ENCODE results near the gene NDUFB4. TPM values are rescaled to one million over a fixed set of nuclear protein-coding genes. Genes with fewer than 3 reads are reported as not detected.

The NDUFB4 gene
- total and polyA plus RNA-seq, 2 donors (not counting 1 experiment from before 2014, with no cell fraction given): 68.4 to 139 TPM

- H3K27me3 Mint-ChIP-seq: peaks cover 10% of the 10 kb centered on the region
- H4K20me1 ChIP-seq (ENCODE audit: control insufficient read depth, insufficient read depth, low read length, poor library complexity, severe bottlenecking): no peaks in the 10 kb centered on the region
- no peak overlapping the region for H3K4me3 ChIP-seq (ENCODE audit: control extremely low read depth in 1 of 5, extremely low read depth in 1 of 5, insufficient read depth in 1 of 5, low read depth in 2 of 5, low read length in 4 of 5)
- TF ChIP-seq EZH2 (IDR thresholded peaks at IDR 0.05; ENCODE audit: borderline replicate concordance, insufficient read depth, low read depth, low read length, poor library complexity, severe bottlenecking): no peak
- TF ChIP-seq CTCF (IDR thresholded peaks at IDR 0.05): no peak
- DNase-seq: no peak
- POLR2A ChIA-PET: no interaction called here
- H3K27ac ChIP-seq (ENCODE audit: low read length in 2 of 2): no peak overlapping the region
- no peak overlapping the region for H3K4me3 Mint-ChIP-seq
- peaks cover 2% of the 10 kb centered on the region for H3K9me3 Mint-ChIP-seq (ENCODE audit: insufficient read depth)
- no peaks in the 10 kb centered on the region for H3K36me3 ChIP-seq (replicated peaks in 1 of 2; ENCODE audit: control extremely low read depth in 1 of 2, control insufficient read depth in 1 of 2, extremely low read depth in 1 of 2, insufficient read depth in 2 of 2, low read length in 1 of 2)
- no peaks in the 10 kb centered on the region for H3K79me2 ChIP-seq (ENCODE audit: control insufficient read depth, insufficient read depth, low read length)
- H3K9me3 ChIP-seq (ENCODE audit: control extremely low read depth in 1 of 3, control insufficient read depth in 2 of 3, insufficient read depth in 1 of 3, low read length in 2 of 3): no peaks in the 10 kb centered on the region
- H3K27me3 ChIP-seq (replicated peaks in 1 of 4; ENCODE audit: control extremely low read depth in 1 of 4, control insufficient read depth in 3 of 4, insufficient read depth in 4 of 4, low read length in 3 of 4): peaks cover 0 to 9% (median 7%) of the 10 kb centered on the region in 4 experiments
- no peak overlapping the region for H2AFZ ChIP-seq (ENCODE audit: insufficient read depth, low read depth, low read length, poor library complexity, severe bottlenecking)
- no peak overlapping the region for H3K9ac ChIP-seq (ENCODE audit: low read length)
- no peak for ATAC-seq (ENCODE audit: low read depth)
- H3K4me1 Mint-ChIP-seq: no peaks in the 10 kb centered on the region
- no peaks in the 10 kb centered on the region for H3K4me1 ChIP-seq (ENCODE audit: control insufficient read depth in 2 of 2, insufficient read depth in 2 of 2, low read length in 2 of 2)
- H3K27ac Mint-ChIP-seq: no peak overlapping the region
- intact Hi-C loops (cut with micrococcal nuclease): no loop called here
- WGBS (ENCODE audit: insufficient coverage): 93% methylated on average over 2 of the region's 2 CpGs
- CTCF ChIA-PET: no interaction called here
- H3K4me2 ChIP-seq (replicated peaks; ENCODE audit: low read depth, low read length, poor library complexity, severe bottlenecking): no peak overlapping the region
These were observed 24.1 kb upstream of the NDUFB4 start for GRCh38 chr3:120572027-120572426.

- no peak overlapping the region for H3K9ac ChIP-seq (ENCODE audit: low read length)
- H4K20me1 ChIP-seq (ENCODE audit: control insufficient read depth, insufficient read depth, low read length, poor library complexity, severe bottlenecking): no peaks in the 10 kb centered on the region
- H3K9me3 Mint-ChIP-seq (ENCODE audit: insufficient read depth): peaks cover 2% of the 10 kb centered on the region
- TF ChIP-seq EZH2 (IDR thresholded peaks at IDR 0.05; ENCODE audit: borderline replicate concordance, insufficient read depth, low read depth, low read length, poor library complexity, severe bottlenecking) (no peak), CTCF (IDR thresholded peaks at IDR 0.05) (no peak)
- H3K79me2 ChIP-seq (ENCODE audit: control insufficient read depth, insufficient read depth, low read length): no peaks in the 10 kb centered on the region
- 88% methylated on average over 1 of the region's 3 CpGs for WGBS (ENCODE audit: insufficient coverage)
- H3K27me3 Mint-ChIP-seq: peaks cover 17% of the 10 kb centered on the region
- intact Hi-C loops (cut with micrococcal nuclease): no loop called here
- H3K4me1 Mint-ChIP-seq: no peaks in the 10 kb centered on the region
- H3K36me3 ChIP-seq (replicated peaks in 1 of 2; ENCODE audit: control extremely low read depth in 1 of 2, control insufficient read depth in 1 of 2, extremely low read depth in 1 of 2, insufficient read depth in 2 of 2, low read length in 1 of 2): no peaks in the 10 kb centered on the region
- POLR2A ChIA-PET: no interaction called here
- H3K27me3 ChIP-seq (replicated peaks in 1 of 4; ENCODE audit: control extremely low read depth in 1 of 4, control insufficient read depth in 3 of 4, insufficient read depth in 4 of 4, low read length in 3 of 4): peaks cover 0 to 5% (median 1%) of the 10 kb centered on the region in 4 experiments
- no peak overlapping the region for H3K4me2 ChIP-seq (replicated peaks; ENCODE audit: low read depth, low read length, poor library complexity, severe bottlenecking)
- no peak overlapping the region for H3K27ac Mint-ChIP-seq
- no peak overlapping the region for H2AFZ ChIP-seq (ENCODE audit: insufficient read depth, low read depth, low read length, poor library complexity, severe bottlenecking)
- CTCF ChIA-PET: no interaction called here
- no peak overlapping the region for H3K4me3 ChIP-seq (ENCODE audit: control extremely low read depth in 1 of 5, extremely low read depth in 1 of 5, insufficient read depth in 1 of 5, low read depth in 2 of 5, low read length in 4 of 5)
- ATAC-seq (ENCODE audit: low read depth) (no peak), DNase-seq (no peak)
- no peak overlapping the region for H3K27ac ChIP-seq (ENCODE audit: low read length in 2 of 2)
- H3K4me1 ChIP-seq (ENCODE audit: control insufficient read depth in 2 of 2, insufficient read depth in 2 of 2, low read length in 2 of 2): no peaks in the 10 kb centered on the region
- peaks cover 0 to 2% (median 0%) of the 10 kb centered on the region in 3 donors for H3K9me3 ChIP-seq (ENCODE audit: control extremely low read depth in 1 of 3, control insufficient read depth in 2 of 3, insufficient read depth in 1 of 3, low read length in 2 of 3)
- no peak overlapping the region for H3K4me3 Mint-ChIP-seq
These were observed 8.7 kb upstream of the NDUFB4 start for GRCh38 chr3:120587332-120587975.
